ENCODE measurements around the gene AADAC. TPM values are rescaled to one million over a fixed set of nuclear protein-coding genes. Genes with fewer than 3 reads are reported as not detected.

The AADAC gene
- total RNA-seq, 2 donors from 2014 or later = not detected

- DNase-seq = peak; percentile 52
These were observed 2.2 kb downstream of the AADAC start for GRCh38 chr3:151816091-151816604.

GRCh38 chr3:151817473-151817872 lies 3.6 kb downstream of the AADAC start:
- no peak overlapping the region for H3K9ac ChIP-seq (ENCODE audit: extremely low read depth, low read length, poor library complexity, severe bottlenecking)
- H3K27me3 ChIP-seq (ENCODE audit: control insufficient read depth, insufficient read depth, low read length, poor library complexity, severe bottlenecking) = no peaks in the 10 kb centered on the region
- H3K27me3 Mint-ChIP-seq (ENCODE audit: insufficient read depth) = no peaks in the 10 kb centered on the region
- H3K4me1 Mint-ChIP-seq = peaks cover 9% of the 10 kb centered on the region
- no peak overlapping the region for H3K27ac Mint-ChIP-seq
- H3K4me3 Mint-ChIP-seq = no peak overlapping the region
- no peak for TF ChIP-seq CTCF (conservative IDR thresholded peaks at IDR 0.05)
- no peaks in the 10 kb centered on the region for H3K36me3 Mint-ChIP-seq (ENCODE audit: low read depth)
- H3K36me3 ChIP-seq (ENCODE audit: control insufficient read depth, insufficient read depth, low read length) = no peaks in the 10 kb centered on the region
- H3K9me3 ChIP-seq (ENCODE audit: control insufficient read depth, low read length) = no peaks in the 10 kb centered on the region
- no peaks in the 10 kb centered on the region for H3K4me1 ChIP-seq (ENCODE audit: control insufficient read depth, insufficient read depth, low read length)
- H3K9me3 Mint-ChIP-seq = no peaks in the 10 kb centered on the region
- no peak for DNase-seq
- H3K27ac ChIP-seq (ENCODE audit: low read depth, low read length) = no peak overlapping the region
- WGBS, 2 experiments (ENCODE audit: insufficient coverage in 1 of 2, insufficient read length in 1 of 2) = 93 to 97% methylated on average over 3 to 5 of the region's 5 CpGs
- H3K4me3 ChIP-seq (ENCODE audit: low read length) = no peak overlapping the region

More at GRCh38 chr3:151816091-151816604, 2.2 kb downstream of the AADAC start:
- TF ChIP-seq CTCF (conservative IDR thresholded peaks at IDR 0.05) = no peak
- Histone ChIP-seq H3K4me3 (ENCODE audit: low read length) (no peak overlapping the region), H3K27me3 (ENCODE audit: control insufficient read depth, insufficient read depth, low read length, poor library complexity, severe bottlenecking) (no peaks in the 10 kb centered on the region), H3K27ac (ENCODE audit: low read depth, low read length) (no peak overlapping the region), H3K4me1 (ENCODE audit: control insufficient read depth, insufficient read depth, low read length) (no peaks in the 10 kb centered on the region), H3K9ac (ENCODE audit: extremely low read depth, low read length, poor library complexity, severe bottlenecking) (no peak overlapping the region), H3K36me3 (ENCODE audit: control insufficient read depth, insufficient read depth, low read length) (no peaks in the 10 kb centered on the region), H3K9me3 (ENCODE audit: control insufficient read depth, low read length) (no peaks in the 10 kb centered on the region)
- no peak overlapping the region for H3K27ac Mint-ChIP-seq
- WGBS, 2 experiments (ENCODE audit: insufficient coverage in 1 of 2, insufficient read length in 1 of 2) = 42 to 72% methylated on average over 2 to 3 of the region's 3 CpGs
- H3K27me3 Mint-ChIP-seq (ENCODE audit: insufficient read depth) = no peaks in the 10 kb centered on the region
- H3K4me3 Mint-ChIP-seq = no peak overlapping the region
- no peaks in the 10 kb centered on the region for H3K9me3 Mint-ChIP-seq
- H3K4me1 Mint-ChIP-seq = peaks cover 9% of the 10 kb centered on the region
- H3K36me3 Mint-ChIP-seq (ENCODE audit: low read depth) = no peaks in the 10 kb centered on the region

GRCh38 chr3:151818361-151818760 lies 4.4 kb downstream of the AADAC start:
- Mint-ChIP-seq H3K4me1 (peaks cover 9% of the 10 kb centered on the region), H3K27me3 (ENCODE audit: insufficient read depth) (no peaks in the 10 kb centered on the region), H3K9me3 (no peaks in the 10 kb centered on the region), H3K36me3 (ENCODE audit: low read depth) (no peaks in the 10 kb centered on the region), H3K4me3 (no peak overlapping the region), H3K27ac (no peak overlapping the region)
- no peak overlapping the region for H3K9ac ChIP-seq (ENCODE audit: extremely low read depth, low read length, poor library complexity, severe bottlenecking)
- H3K4me1 ChIP-seq (ENCODE audit: control insufficient read depth, insufficient read depth, low read length) = no peaks in the 10 kb centered on the region
- H3K27me3 ChIP-seq (ENCODE audit: control insufficient read depth, insufficient read depth, low read length, poor library complexity, severe bottlenecking) = no peaks in the 10 kb centered on the region
- WGBS, 2 experiments (ENCODE audit: insufficient coverage in 1 of 2, insufficient read length in 1 of 2) = 90% methylated on average over 4 of the region's 4 CpGs; no CpG with 5 or more reads in 1 of the 2 experiments
- no peaks in the 10 kb centered on the region for H3K36me3 ChIP-seq (ENCODE audit: control insufficient read depth, insufficient read depth, low read length)
- no peak overlapping the region for H3K4me3 ChIP-seq (ENCODE audit: low read length)
- no peak overlapping the region for H3K27ac ChIP-seq (ENCODE audit: low read depth, low read length)
- peak; percentile 33 for TF ChIP-seq CTCF (conservative IDR thresholded peaks at IDR 0.05)
- no peak for DNase-seq
- no peaks in the 10 kb centered on the region for H3K9me3 ChIP-seq (ENCODE audit: control insufficient read depth, low read length)
